H1 (cell line): ENCODE results near the gene ASTN2. TPM values are rescaled to one million over a fixed set of nuclear protein-coding genes. Genes with fewer than 3 reads are reported as not detected.

Experiments used
- CTCF ChIA-PET: fragments of 300-600 bp; sonication (Branson Sonifier 250); formaldehyde crosslinking; loops from one replicate; lab custom pipeline; 2021; ENCODE audit not compliant: partially characterized antibody; lab: Charles Lee
- POLR2A ChIA-PET: fragments of 300-600 bp; sonication (Branson Sonifier 250); formaldehyde crosslinking; loops from one replicate; lab custom pipeline; 2021; ENCODE audit warnings: inconsistent platforms; ENCODE audit not compliant: partially characterized antibody; lab: Charles Lee
- DNase-seq, 2 experiments: peaks; one replicate each; pipeline versions ENCODE4 v3.0.0 to v3.0.0-alpha.2; 2010 to 2022; ENCODE audit warnings: low spot score in 2 of 2, low read depth in 1 of 2, mixed read lengths in 1 of 2
- FAIRE-seq: peaks from 2 replicates; lab custom pipeline; 2011; peaks lifted over from hg19 to GRCh38; lab: Jason Lieb, UNC
- H2AFZ ChIP-seq: 2 replicates; pipeline ENCODE4 v1.8.1; 2012; ENCODE audit warnings: low read length, inconsistent platforms
- H2AK5ac ChIP-seq: 2 replicates; pipeline ENCODE4 v1.6.1; 2013; ENCODE audit warnings: low read depth, low read length
- H2BK120ac ChIP-seq: replicated peaks from 2 replicates; pipeline ENCODE3; 2013; ENCODE audit warnings: low read depth, low read length, inconsistent platforms
- H2BK12ac ChIP-seq: 2 replicates; pipeline ENCODE4 v1.6.1; 2013; ENCODE audit warnings: low read depth, low read length
- H2BK15ac ChIP-seq: 2 replicates; pipeline ENCODE4 v1.6.1; 2013; ENCODE audit warnings: low read length
- H2BK20ac ChIP-seq: 2 replicates; pipeline ENCODE4 v1.6.1; 2013; ENCODE audit warnings: low read length
- H2BK5ac ChIP-seq: 2 replicates; pipeline ENCODE4 v1.6.1; 2013; ENCODE audit warnings: low read depth, low read length
- H3K14ac ChIP-seq: 2 replicates; pipeline ENCODE4 v1.6.1; 2013; ENCODE audit warnings: inconsistent platforms; ENCODE audit not compliant: insufficient read length
- H3K18ac ChIP-seq: 2 replicates; pipeline ENCODE4 v1.6.1; 2013; ENCODE audit warnings: low read length; ENCODE audit errors: extremely low read depth
- H3K23ac ChIP-seq: 2 replicates; pipeline ENCODE4 v1.6.1; 2013; ENCODE audit warnings: inconsistent platforms; ENCODE audit not compliant: insufficient read length
- H3K23me2 ChIP-seq: 2 replicates; pipeline ENCODE4 v1.6.1; 2013; ENCODE audit warnings: low read depth, low read length
- H3K27ac ChIP-seq: 2 replicates; pipeline ENCODE4 v1.6.1; 2011; ENCODE audit warnings: low read depth, low read length, inconsistent platforms
- H3K27me3 ChIP-seq, 4 experiments: replicated peaks in 1 of 4; 1 replicate in 1 of 4; 2 replicates in 3 of 4; pipeline versions ENCODE4 v1.6.1 to v1.8.1; 2011 to 2013; ENCODE audit warnings: low read length in 3 of 4, mild to moderate bottlenecking in 3 of 4, inconsistent platforms in 2 of 4, mixed read lengths in 2 of 4, moderate library complexity in 1 of 4; ENCODE audit not compliant: control insufficient read depth in 3 of 4, insufficient read depth in 3 of 4; ENCODE audit errors: extremely low read depth in 1 of 4
- H3K36me3 ChIP-seq, 4 experiments: 2 replicates each; pipeline versions ENCODE4 v1.6.1 to v1.8.1; 2011 to 2013; ENCODE audit warnings: mild to moderate bottlenecking in 4 of 4, low read length in 3 of 4, moderate library complexity in 2 of 4, control low read depth in 1 of 4, inconsistent platforms in 1 of 4; ENCODE audit not compliant: insufficient read depth in 4 of 4, control insufficient read depth in 2 of 4
- H3K4ac ChIP-seq: replicated peaks from 2 replicates; pipeline ENCODE3; 2013; ENCODE audit warnings: low read length, low read depth, mixed read lengths, inconsistent platforms; ENCODE audit not compliant: insufficient read length
- H3K4me1 ChIP-seq, 4 experiments: replicated peaks in 1 of 4; 1 replicate in 1 of 4; 2 replicates in 3 of 4; pipeline versions ENCODE4 v1.6.1 to v1.8.1; 2011 to 2013; ENCODE audit warnings: low read length in 3 of 4, inconsistent platforms in 2 of 4, mixed read lengths in 1 of 4; ENCODE audit not compliant: insufficient read depth in 4 of 4, control insufficient read depth in 3 of 4
- H3K4me2 ChIP-seq, 2 experiments: 2 replicates each; pipeline versions ENCODE4 v1.6.1 to v1.8.1; 2011 to 2013; ENCODE audit warnings: low read depth in 2 of 2, low read length in 2 of 2, control low read depth in 1 of 2, inconsistent platforms in 1 of 2, mild to moderate bottlenecking in 1 of 2; ENCODE audit not compliant: insufficient read depth in 1 of 2
- H3K4me3 ChIP-seq, 4 experiments: fragments of 200-600, 300-600 bp in 1 of 4; sonication (generic), shearing (Covaris generic), sonication (Bioruptor Twin) in 1 of 4; 2 replicates each; pipeline versions ENCODE4 v1.5.1 to v1.8.1; 2011 to 2016; ENCODE audit warnings: low read length in 4 of 4, low read depth in 3 of 4, control low read depth in 2 of 4, inconsistent platforms in 2 of 4, mild to moderate bottlenecking in 2 of 4, mixed read lengths in 1 of 4, moderate library complexity in 1 of 4; ENCODE audit not compliant: insufficient read depth in 2 of 4; ENCODE audit errors: extremely low read depth in 1 of 4
- H3K56ac ChIP-seq: replicated peaks from 2 replicates; pipeline ENCODE3; 2013; ENCODE audit warnings: low read depth, mild to moderate bottlenecking, mixed read lengths, low read length, inconsistent platforms; ENCODE audit not compliant: insufficient read length
- H3K79me1 ChIP-seq: 2 replicates; pipeline ENCODE4 v1.6.1; 2013; ENCODE audit warnings: low read depth, low read length, control low read depth
- H3K79me2 ChIP-seq, 2 experiments: 2 replicates each; pipeline versions ENCODE4 v1.6.1 to v1.8.1; 2012 to 2013; ENCODE audit warnings: low read length in 2 of 2, mild to moderate bottlenecking in 2 of 2, inconsistent platforms in 1 of 2; ENCODE audit not compliant: insufficient read depth in 2 of 2, control insufficient read depth in 1 of 2
- H3K9ac ChIP-seq, 4 experiments: replicated peaks in 1 of 4; 1 replicate in 1 of 4; 2 replicates in 3 of 4; pipeline versions ENCODE4 v1.6.1 to v1.8.1; 2011 to 2013; ENCODE audit warnings: low read depth in 3 of 4, low read length in 3 of 4, control low read depth in 2 of 4, mild to moderate bottlenecking in 2 of 4, moderate library complexity in 2 of 4, inconsistent platforms in 1 of 4; ENCODE audit errors: extremely low read depth in 1 of 4
- H3K9me3 ChIP-seq, 2 experiments: 2 replicates each; pipeline versions ENCODE4 v1.6.1 to v1.8.1; 2012 to 2013; ENCODE audit warnings: mild to moderate bottlenecking in 2 of 2, moderate library complexity in 2 of 2, control low read depth in 1 of 2, inconsistent platforms in 1 of 2, low read depth in 1 of 2, low read length in 1 of 2, mixed read lengths in 1 of 2; ENCODE audit not compliant: insufficient read depth in 2 of 2
- H4K20me1 ChIP-seq, 2 experiments: replicated peaks in 1 of 2; 2 replicates each; pipeline versions ENCODE3 to v1.8.1; 2011 to 2013; ENCODE audit warnings: inconsistent platforms in 2 of 2, low read length in 2 of 2, mild to moderate bottlenecking in 1 of 2; ENCODE audit not compliant: insufficient read depth in 2 of 2, control insufficient read depth in 1 of 2
- H4K5ac ChIP-seq: 2 replicates; pipeline ENCODE4 v1.6.1; 2013; ENCODE audit warnings: low read length, low read depth, mixed read lengths, inconsistent platforms; ENCODE audit not compliant: insufficient read length
- H4K8ac ChIP-seq: 2 replicates; pipeline ENCODE4 v1.8.0; 2013; ENCODE audit warnings: mild to moderate bottlenecking, moderate library complexity, low read length, inconsistent platforms; ENCODE audit not compliant: insufficient read depth; ENCODE audit errors: extremely low read depth
- H4K91ac ChIP-seq: replicated peaks from 2 replicates; pipeline ENCODE3; 2013; ENCODE audit warnings: low read length, mixed read lengths, inconsistent platforms; ENCODE audit not compliant: insufficient read length
- BACH1 ChIP-seq: IDR thresholded peaks from 2 replicates; pipeline ENCODE4 v1.6.1; 2012; ENCODE audit warnings: low read length, improper control_type of control experiment
- KDM4A ChIP-seq: IDR thresholded peaks from one replicate; pipeline ENCODE4 v1.7.1; 2012; ENCODE audit warnings: low read depth, mild to moderate bottlenecking, moderate library complexity, low read length, inconsistent platforms; ENCODE audit not compliant: severe bottlenecking
- PHF8 ChIP-seq: fragments of 200-600 bp; sonication (generic); conservative IDR thresholded peaks from 2 replicates; pipeline ENCODE4 v1.7.1; 2012; ENCODE audit warnings: low read depth, mild to moderate bottlenecking, inconsistent platforms, low read length, moderate library complexity
- WGBS, 2 experiments: shearing (Covaris generic) in 1 of 2; methylation state at CpG; one replicate each; pipeline versions ENCODE4 v1.1.6 to v1.1.7; 2013 to 2015; ENCODE audit warnings: low lambda C conversion rate in 2 of 2, mixed read lengths in 2 of 2, inconsistent platforms in 1 of 2, low coverage in 1 of 2, missing lambda C conversion rate in 1 of 2; ENCODE audit not compliant: insufficient replicate concordance in 2 of 2, insufficient coverage in 1 of 2, insufficient read length in 1 of 2; ENCODE audit errors: extremely low coverage in 1 of 2, missing lambda C conversion rate in 1 of 2; 5-methylcytosine and 5-hydroxymethylcytosine counted together
- polyA plus RNA-seq, 7 experiments: library from polyadenylated mRNA; depleted of rRNA in 3 of 7; stranded (reverse) in 5 of 7; unstranded in 2 of 7; fragments of >200 nt in 5 of 7; fragments of 200-250 nt in 2 of 7; gene quantifications; 1 replicate in 5 of 7; 2 replicates in 1 of 7; 4 replicates in 1 of 7; pipeline versions ENCODE4 v1.2.1 to v1.2.3, GENCODE V29; 2011 to 2013; ENCODE audit warnings: missing spikeins in 2 of 7, mixed read lengths in 2 of 7
- total RNA-seq: library from RNA; stranded (reverse); fragmentation: NEBNext Ultra II Directional; extraction: Animal tissue kit (Norgen Biotek cat#: 25700); gene quantifications from 2 replicates; pipeline ENCODE4 v1.2.1, GENCODE V29; 2021

The ASTN2 gene
- total and polyA plus RNA-seq, 2 of the 8 experiments (the other 6 are each of a cell fraction or from before 2014, with no cell fraction given) = 8.2 to 13.7 TPM

DNA sequence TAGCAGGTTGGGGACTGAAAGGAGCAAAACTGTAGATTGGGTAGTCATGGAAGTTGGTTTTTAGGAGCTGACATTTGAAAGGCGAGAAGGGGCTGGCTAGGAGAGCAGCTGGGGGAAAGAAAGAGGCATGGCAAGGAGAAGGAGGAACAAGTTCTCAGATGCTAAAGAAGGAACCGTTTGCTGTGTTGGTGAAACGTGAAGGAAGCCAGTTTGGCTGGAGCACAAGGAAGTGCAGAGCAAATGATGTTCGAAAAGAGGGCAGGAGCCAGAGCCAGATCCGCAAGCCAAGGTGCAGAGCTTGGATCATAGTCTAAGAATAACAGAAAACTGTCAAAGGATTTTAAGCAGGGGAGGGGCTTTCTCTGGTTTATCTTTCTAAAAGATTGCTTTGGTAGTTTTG lies 276.6 kb downstream of the ASTN2 start:
- Histone ChIP-seq H3K23ac (no peak overlapping the region), H4K8ac (no peak overlapping the region), H3K27ac (no peak overlapping the region), H4K20me1 (no peaks in the 10 kb centered on the region), H3K4me1 (peaks cover 0 to 3% (median 0%) of the 10 kb centered on the region in 4 experiments; a peak in 1 of 7 replicates), H3K23me2 (no peaks in the 10 kb centered on the region; the same call in 1 of the 2 replicates), H3K79me1 (no peaks in the 10 kb centered on the region), H3K9me3 (no peaks in the 10 kb centered on the region), H3K56ac (no peak overlapping the region), H3K79me2 (no peaks in the 10 kb centered on the region), H2BK120ac (no peak overlapping the region), H3K9ac (no peak overlapping the region), H3K18ac (no peak overlapping the region), H3K4me3 (no peak overlapping the region), H3K14ac (no peak overlapping the region), H2BK20ac (no peak overlapping the region), H2BK12ac (no peak overlapping the region), H3K36me3 (no peaks in the 10 kb centered on the region), H3K4me2 (no peak overlapping the region), H2BK5ac (no peak overlapping the region), H4K91ac (no peak overlapping the region), H2BK15ac (no peak overlapping the region), H4K5ac (no peak overlapping the region), H3K27me3 (no peaks in the 10 kb centered on the region), H2AK5ac (no peak overlapping the region), H3K4ac (no peak overlapping the region), H2AFZ (no peak overlapping the region)
- 82% methylated on average over 5 of the region's 5 CpGs; no CpG with 5 or more reads in 1 of the 2 experiments for WGBS, 2 experiments
- no peak for FAIRE-seq
- ChIA-PET POLR2A (no interaction called here), CTCF (interaction anchor here (1.0 kb wide), 1 partner anchor 8 kb away, joined by 3 read pairs; no protein-coding TSS in a partner anchor)
- no peak for DNase-seq
- TF ChIP-seq PHF8 = no peak
- no peak for TF ChIP-seq KDM4A
- no peak for TF ChIP-seq BACH1
